A549 (cell line): ENCODE data around the gene PIK3CD. TPM values are rescaled to one million over a fixed set of nuclear protein-coding genes. Genes with fewer than 3 reads are reported as not detected.
"Not testable (repeated sequence)": the region's sequence is repeated elsewhere in the genome, so short reads cannot be mapped to it uniquely, and the experiment has no call there.

Source experiments
- ATAC-seq, 2 experiments: fragments of 200-7000 bp in 1 of 2; fragments of >200 bp in 1 of 2; cut with Nextera tagmentation in 1 of 2; cut with Tn5 transposase in 1 of 2; 3 replicates each; pipeline versions ENCODE4 v1.8.0 to v1.9.1; 2018 to 2020; ENCODE audit warnings: mild to moderate bottlenecking in 1 of 2, moderate library complexity in 1 of 2
- CTCF ChIA-PET: fragments of 300-600 bp; sonication (Branson Sonifier 250); formaldehyde crosslinking; extraction: SDS; loops from one replicate; lab custom pipeline; 2021; ENCODE audit warnings: antibody characterized with exemption, inconsistent platforms; lab: Yijun Ruan, JAX
- POLR2A ChIA-PET: fragments of 350-600 bp; formaldehyde crosslinking; extraction: SDS; loops from one replicate; lab custom pipeline; 2021; ENCODE audit warnings: antibody characterized with exemption, inconsistent platforms; lab: Yijun Ruan, JAX
- DNase-seq, 2 experiments: peaks; one replicate each; pipeline versions ENCODE4 v3.0.0 to v3.0.0-alpha.2; 2011 to 2016; ENCODE audit warnings: low read depth in 1 of 2, low spot score in 1 of 2
- FAIRE-seq: peaks from 2 replicates; lab custom pipeline; 2011; peaks lifted over from hg19 to GRCh38; lab: Jason Lieb, UNC
- H3K27ac ChIP-seq, 2 experiments: fragments of >200 bp; sonication (Bioruptor Twin); formaldehyde crosslinking; 3 replicates each; pipeline ENCODE4 v1.5.1; 2016 to 2017
- H3K4me1 ChIP-seq: fragments of >200 bp; sonication (Bioruptor Twin); formaldehyde crosslinking; 3 replicates; pipeline ENCODE4 v1.6.1; 2016
- H3K4me2 ChIP-seq: fragments of >200 bp; sonication (Bioruptor Twin); formaldehyde crosslinking; 3 replicates; pipeline ENCODE4 v1.6.1; 2016
- H3K4me3 ChIP-seq: fragments of >200 bp; sonication (Bioruptor Twin); formaldehyde crosslinking; 3 replicates; pipeline ENCODE4 v1.5.1; 2016
- H3K9me3 ChIP-seq: fragments of >200 bp; sonication (Bioruptor Twin); formaldehyde crosslinking; 3 replicates; pipeline ENCODE4 v1.6.1; 2016
- CBX8 ChIP-seq: fragments of 200-600 bp; sonication (generic); IDR thresholded peaks from 2 replicates; pipeline ENCODE4 v1.6.1; 2016
- CHD2 ChIP-seq: fragments of 150-350 bp; IDR thresholded peaks from 2 replicates; pipeline ENCODE4 v1.6.1; 2014; ENCODE audit warnings: low read length; ENCODE audit not compliant: partially characterized antibody
- ESRRA ChIP-seq: fragments of 150-350 bp; IDR thresholded peaks from 2 replicates; pipeline ENCODE4 v1.6.1; 2014; ENCODE audit warnings: mild to moderate bottlenecking, low read length, borderline replicate concordance
- FOSB ChIP-seq: fragments of 250-450 bp; sonication (Bioruptor Pico); IDR thresholded peaks from 2 replicates; pipeline ENCODE4 v1.5.0; 2020; ENCODE audit warnings: mild to moderate bottlenecking, moderate library complexity
- GATA3 ChIP-seq: IDR thresholded peaks from 2 replicates; pipeline ENCODE4 v1.6.1; 2012; ENCODE audit warnings: borderline replicate concordance
- HDAC2 ChIP-seq: fragments of 200-600 bp; sonication (generic); IDR thresholded peaks from 2 replicates; pipeline ENCODE4 v1.6.1; 2016
- HEYL ChIP-seq: fragments of 250-450 bp; sonication (Bioruptor Pico); IDR thresholded peaks from 2 replicates; pipeline ENCODE4 v1.8.0; 2021; ENCODE audit warnings: mild to moderate bottlenecking, moderate library complexity
- JUNB ChIP-seq: fragments of >200 bp; sonication (Bioruptor Twin); formaldehyde crosslinking; IDR thresholded peaks from 2 replicates; pipeline ENCODE4 v1.6.1; 2016
- MAFK ChIP-seq: fragments of 450-650 bp; IDR thresholded peaks from 2 replicates; pipeline ENCODE4 v1.6.1; 2014; ENCODE audit not compliant: partially characterized antibody
- MAX ChIP-seq: IDR thresholded peaks from 2 replicates; pipeline ENCODE4 v1.6.1; 2012
- PBX3 ChIP-seq: IDR thresholded peaks from 2 replicates; pipeline ENCODE4 v1.6.1; 2012
- PHF8 ChIP-seq: fragments of 200-600 bp; sonication (generic); IDR thresholded peaks from 2 replicates; pipeline ENCODE4 v1.6.1; 2016; ENCODE audit warnings: low read depth, mild to moderate bottlenecking, antibody characterized with exemption, moderate library complexity, borderline replicate concordance
- POLR2A ChIP-seq: IDR thresholded peaks from 2 replicates; pipeline ENCODE4 v1.6.1; 2012; ENCODE audit warnings: mild to moderate bottlenecking, low read length
- POLR2AphosphoS2 ChIP-seq: conservative IDR thresholded peaks from 2 replicates; pipeline ENCODE4 v1.6.1; 2012; ENCODE audit warnings: low read length, improper control_type of control experiment, inconsistent platforms
- RARB ChIP-seq: fragments of 250-450 bp; sonication (Bioruptor Pico); IDR thresholded peaks from 2 replicates; pipeline ENCODE4 v1.8.0; 2021; ENCODE audit warnings: mild to moderate bottlenecking, moderate library complexity
- RNF2 ChIP-seq: fragments of 200-600 bp; sonication (generic); IDR thresholded peaks from 2 replicates; pipeline ENCODE4 v1.6.1; 2016; ENCODE audit warnings: low read depth, mild to moderate bottlenecking, antibody characterized with exemption, moderate library complexity, borderline replicate concordance
- SREBF2 ChIP-seq: fragments of 450-650 bp; IDR thresholded peaks from 2 replicates; pipeline ENCODE4 v1.6.1; 2014; ENCODE audit warnings: mild to moderate bottlenecking, moderate library complexity
- TP53 ChIP-seq: fragments of 250-450 bp; sonication (Bioruptor Pico); IDR thresholded peaks from 2 replicates; pipeline ENCODE4 v1.5.0; 2021; ENCODE audit warnings: mild to moderate bottlenecking, moderate library complexity
- ZC3H11A ChIP-seq: fragments of 450-650 bp; IDR thresholded peaks from 2 replicates; pipeline ENCODE4 v1.6.1; 2014; ENCODE audit warnings: antibody characterized with exemption, mild to moderate bottlenecking
- ZFP36 ChIP-seq: fragments of 450-650 bp; IDR thresholded peaks from 2 replicates; pipeline ENCODE4 v1.6.1; 2014; ENCODE audit warnings: borderline replicate concordance; ENCODE audit not compliant: partially characterized antibody
- ZSCAN20 ChIP-seq: fragments of 250-450 bp; sonication (Bioruptor Pico); IDR thresholded peaks from 2 replicates; pipeline ENCODE4 v1.8.0; 2022; ENCODE audit warnings: mild to moderate bottlenecking, moderate library complexity
- WGBS: methylation state at CpG from one replicate; pipeline ENCODE4 v1.1.6; 2017; ENCODE audit errors: missing lambda C conversion rate; 5-methylcytosine and 5-hydroxymethylcytosine counted together
- polyA plus RNA-seq, 4 experiments: library from polyadenylated mRNA; depleted of rRNA in 3 of 4; stranded (reverse); fragments of >200 nt; fragmentation: RNase III in 1 of 4; extraction: RNeasy Plus Mini Kit Qiagen cat#74134 plus additional on column Dnase treatment in 1 of 4; gene quantifications; 2 replicates in 3 of 4; 3 replicates in 1 of 4; pipeline ENCODE4 v1.2.3, GENCODE V29; 2011 to 2017
- TF ChIP-seq, protein P1 (sequence below): fragments of 150-350 bp; IDR thresholded peaks from 2 replicates; pipeline ENCODE4 v1.6.1; 2014; ENCODE audit warnings: low read depth, mild to moderate bottlenecking, low read length
- TF ChIP-seq, protein P2 (sequence below): fragments of 250-450 bp; sonication (Bioruptor Pico); IDR thresholded peaks from 2 replicates; pipeline ENCODE4 v1.5.0; 2021; ENCODE audit warnings: mild to moderate bottlenecking, moderate library complexity, borderline replicate concordance

PIK3CD gene
- polyA plus RNA-seq, 2 of the 4 experiments (the other 2 are of a cell fraction), result 2.4 to 3.5 TPM

DNA sequence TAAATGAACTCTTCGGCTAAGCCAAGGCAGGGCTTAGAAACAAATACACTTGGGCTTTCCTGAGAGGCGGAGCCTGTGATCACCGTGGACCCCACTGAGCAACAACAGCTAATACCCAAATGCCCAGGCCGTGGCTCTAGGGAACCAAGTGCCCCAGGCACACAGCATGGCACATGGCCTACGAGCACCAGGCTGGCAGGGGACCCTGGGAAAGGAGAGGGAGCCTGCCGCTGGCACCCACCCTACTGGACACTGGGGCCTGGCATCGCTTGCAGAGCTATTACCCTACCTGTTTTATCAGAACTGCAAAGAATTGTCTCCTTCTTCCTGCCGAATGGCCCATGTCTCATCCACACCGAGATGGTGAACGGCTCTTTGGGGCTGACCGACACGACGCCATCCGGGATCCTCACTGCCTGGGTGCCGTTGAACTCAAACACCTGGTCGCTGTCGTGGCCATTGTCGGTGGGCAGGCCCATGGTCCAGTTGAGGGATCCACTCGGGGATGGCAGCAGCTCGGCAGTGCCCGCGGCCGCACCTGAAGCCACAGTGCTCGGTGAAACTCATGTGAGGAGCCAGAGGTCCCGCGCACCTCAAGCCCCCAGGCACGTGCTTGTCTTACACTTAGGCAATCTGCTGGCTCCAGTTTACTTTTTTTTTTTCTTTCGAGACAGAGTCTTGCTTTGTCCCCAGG lies 92.7 kb downstream of the PIK3CD start:
- CTCF ChIA-PET, result interaction anchor here (0.6 to 1.0 kb wide), 2 partner anchors 72 to 116 kb away, joined by 4 read pairs; no protein-coding TSS in a partner anchor

DNA sequence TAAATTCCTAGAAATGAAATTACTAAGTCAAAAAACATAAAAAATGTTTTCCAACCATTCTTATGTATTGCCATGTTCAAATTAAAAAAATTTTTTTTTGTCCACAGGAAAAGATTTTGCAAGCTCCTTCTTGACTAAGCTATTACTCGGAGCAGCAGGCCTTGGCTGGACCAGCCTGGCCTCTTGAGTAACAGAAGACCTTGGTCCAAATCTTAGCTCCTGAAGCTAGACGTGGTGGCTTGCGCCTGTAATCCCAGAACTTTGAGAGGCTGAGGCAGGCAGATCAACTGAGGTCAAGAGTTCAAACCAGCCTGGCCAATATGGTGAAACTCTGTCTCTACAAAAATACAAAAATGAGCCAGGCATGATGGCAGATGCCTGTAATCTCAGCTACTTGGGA lies 94.7 kb downstream of the PIK3CD start:
- no peak for FAIRE-seq
- POLR2A ChIA-PET, result interaction anchor here (0.7 kb wide), 1 partner anchor 998 kb away, joined by 3 read pairs; no protein-coding TSS in a partner anchor
- no peak for ATAC-seq
- TF ChIP-seq, protein P1, sequence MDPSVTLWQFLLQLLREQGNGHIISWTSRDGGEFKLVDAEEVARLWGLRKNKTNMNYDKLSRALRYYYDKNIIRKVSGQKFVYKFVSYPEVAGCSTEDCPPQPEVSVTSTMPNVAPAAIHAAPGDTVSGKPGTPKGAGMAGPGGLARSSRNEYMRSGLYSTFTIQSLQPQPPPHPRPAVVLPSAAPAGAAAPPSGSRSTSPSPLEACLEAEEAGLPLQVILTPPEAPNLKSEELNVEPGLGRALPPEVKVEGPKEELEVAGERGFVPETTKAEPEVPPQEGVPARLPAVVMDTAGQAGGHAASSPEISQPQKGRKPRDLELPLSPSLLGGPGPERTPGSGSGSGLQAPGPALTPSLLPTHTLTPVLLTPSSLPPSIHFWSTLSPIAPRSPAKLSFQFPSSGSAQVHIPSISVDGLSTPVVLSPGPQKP, result no peak
- TF ChIP-seq MAX, result no peak
- TF ChIP-seq ZSCAN20 (CRISPR knock-in tag), result no peak
- no peak for TF ChIP-seq CHD2
- no peak for TF ChIP-seq HEYL (CRISPR knock-in tag)
- no peak for TF ChIP-seq HDAC2
- no peak for TF ChIP-seq SREBF2
- TF ChIP-seq POLR2AphosphoS2, result no peak
- no peak for TF ChIP-seq RARB
- TF ChIP-seq, all 56 proteins: peak for 0
- no peak overlapping the region for H3K4me3 ChIP-seq
- H3K27ac ChIP-seq, result no peak overlapping the region
- 85% methylated on average over 3 of the region's 3 CpGs for WGBS
- DNase-seq, result no peak
- H3K4me1 ChIP-seq, result no peaks in the 10 kb centered on the region
- H3K9me3 ChIP-seq, result no peaks in the 10 kb centered on the region
- CTCF ChIA-PET, result no interaction called here
- no peak overlapping the region for H3K4me2 ChIP-seq

More for the DNA sequence above, 92.7 kb downstream of the PIK3CD start:
- no peak overlapping the region for H3K4me2 ChIP-seq
- DNase-seq (no peak), ATAC-seq (no peak), FAIRE-seq (no peak)
- no peaks in the 10 kb centered on the region for H3K9me3 ChIP-seq
- POLR2A ChIA-PET, result no interaction called here
- H3K4me1 ChIP-seq, result no peaks in the 10 kb centered on the region
- WGBS, result 96% methylated on average over 22 of the region's 28 CpGs
- no peak overlapping the region for H3K4me3 ChIP-seq
- TF ChIP-seq, protein P2, sequence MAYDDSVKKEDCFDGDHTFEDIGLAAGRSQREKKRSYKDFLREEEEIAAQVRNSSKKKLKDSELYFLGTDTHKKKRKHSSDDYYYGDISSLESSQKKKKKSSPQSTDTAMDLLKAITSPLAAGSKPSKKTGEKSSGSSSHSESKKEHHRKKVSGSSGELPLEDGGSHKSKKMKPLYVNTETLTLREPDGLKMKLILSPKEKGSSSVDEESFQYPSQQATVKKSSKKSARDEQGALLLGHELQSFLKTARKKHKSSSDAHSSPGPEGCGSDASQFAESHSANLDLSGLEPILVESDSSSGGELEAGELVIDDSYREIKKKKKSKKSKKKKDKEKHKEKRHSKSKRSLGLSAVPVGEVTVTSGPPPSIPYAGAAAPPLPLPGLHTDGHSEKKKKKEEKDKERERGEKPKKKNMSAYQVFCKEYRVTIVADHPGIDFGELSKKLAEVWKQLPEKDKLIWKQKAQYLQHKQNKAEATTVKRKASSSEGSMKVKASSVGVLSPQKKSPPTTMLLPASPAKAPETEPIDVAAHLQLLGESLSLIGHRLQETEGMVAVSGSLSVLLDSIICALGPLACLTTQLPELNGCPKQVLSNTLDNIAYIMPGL (CRISPR knock-in tag), result no peak
- TF ChIP-seq ZC3H11A (no peak), HEYL (CRISPR knock-in tag) (no peak), ESRRA (no peak), FOSB (no peak), CHD2 (no peak), HDAC2 (no peak), MAFK (no peak), RNF2 (no peak), POLR2A (no peak)
- H3K27ac ChIP-seq, result no peak overlapping the region

GRCh38 chr1:9746651-9747050 lies 95.1 kb downstream of the PIK3CD start:
- no peak overlapping the region for H3K4me2 ChIP-seq
- no peak for FAIRE-seq
- no peak for TF ChIP-seq PBX3
- no peak for TF ChIP-seq JUNB
- no peak for TF ChIP-seq CBX8
- no peak for TF ChIP-seq TP53 (CRISPR knock-in tag)
- no peak for TF ChIP-seq SREBF2
- no peak for TF ChIP-seq PHF8
- TF ChIP-seq ZC3H11A, result no peak
- no peak for TF ChIP-seq MAFK
- TF ChIP-seq RNF2, result no peak
- TF ChIP-seq POLR2A, result no peak
- TF ChIP-seq GATA3, result no peak
- no peak for TF ChIP-seq ZFP36
- no peak for TF ChIP-seq RARB
- no peak for TF ChIP-seq FOSB
- H3K9me3 ChIP-seq, result no peaks in the 10 kb centered on the region
- POLR2A ChIA-PET, result interaction anchor here (0.7 kb wide), 1 partner anchor 998 kb away, joined by 3 read pairs; no protein-coding TSS in a partner anchor
- 93% methylated on average over 7 of the region's 7 CpGs for WGBS
- H3K4me1 ChIP-seq, result no peaks in the 10 kb centered on the region
- ATAC-seq, result no peak
- no peak overlapping the region for H3K4me3 ChIP-seq
- CTCF ChIA-PET, result no interaction called here
- DNase-seq, result no peak
- no peak overlapping the region for H3K27ac ChIP-seq

GRCh38 chr1:9748391-9748790 lies 96.9 kb downstream of the PIK3CD start:
- DNase-seq, H3K4me1 ChIP-seq, FAIRE-seq, POLR2A ChIA-PET, H3K27ac ChIP-seq, H3K4me3 ChIP-seq, H3K4me2 ChIP-seq, H3K9me3 ChIP-seq, ATAC-seq: not testable (repeated sequence)
- CTCF ChIA-PET, result interaction anchor here (0.9 kb wide), 1 partner anchor 21 kb away, joined by 3 read pairs; no protein-coding TSS in a partner anchor
- 96% methylated on average over 9 of the region's 9 CpGs for WGBS
